Suprapubic skin (tissue), 2 donors: Measurements from ENCODE around the gene ZSCAN20.

Source experiments
- EP300 ChIP-seq: sonication (generic); formaldehyde crosslinking; IDR thresholded peaks from one replicate; pipeline ENCODE4 v1.6.1; 2017; ENCODE audit warnings: antibody characterized with exemption
- POLR2A ChIP-seq, 2 donors: fragments of 450-650 bp; IDR thresholded peaks; one replicate each; pipeline ENCODE4 v1.6.1; 2017; ENCODE audit warnings: antibody characterized with exemption in 2 of 2, mild to moderate bottlenecking in 2 of 2, moderate library complexity in 2 of 2

GRCh38 chr1:33494929-33495328 is 22.5 kb downstream of the ZSCAN20 start:
- TF ChIP-seq EP300 (no peak), POLR2A (IDR thresholded peaks at IDR 0.05) (no peak)
